ENCODE data around the gene TTLL12. TPM values are rescaled to one million over a fixed set of nuclear protein-coding genes. Genes with fewer than 3 reads are reported as not detected.
A peak's percentile ranks its signal among the peaks of the same experiment; 100 is the strongest.
"Not testable (repeated sequence)": the region's sequence is repeated elsewhere in the genome, so short reads cannot be mapped to it uniquely, and the experiment has no call there.

TTLL12 gene
- total RNA-seq, 1 donor from 2014 or later, result 118 TPM

DNA sequence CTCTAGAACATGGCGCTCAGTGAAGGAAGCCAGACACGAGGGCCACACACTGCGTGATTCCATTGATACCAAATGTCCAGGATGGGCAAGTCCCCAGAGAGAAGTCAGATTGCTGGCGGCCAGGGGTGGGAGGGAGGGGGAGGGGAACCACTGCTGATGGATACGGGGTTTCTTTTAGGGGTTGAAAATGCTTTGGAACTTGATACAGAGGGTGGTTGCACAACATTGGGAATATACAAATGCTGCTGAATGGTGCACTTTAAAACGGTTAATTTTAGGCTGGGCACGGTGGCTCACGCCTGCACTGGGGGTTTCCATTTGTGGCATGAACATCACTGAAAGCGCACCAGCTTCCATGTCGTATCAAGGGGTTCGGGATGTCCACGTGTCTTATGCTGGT is 30.5 kb downstream of the TTLL12 start:
- no peaks in the 10 kb centered on the region for H3K27me3 Mint-ChIP-seq
- no peak overlapping the region for H3K4me3 Mint-ChIP-seq
- H3K36me3 Mint-ChIP-seq (ENCODE audit: low read depth), result peaks cover 2% of the 10 kb centered on the region
- H3K27ac Mint-ChIP-seq, result no peak overlapping the region
- peaks cover 9% of the 10 kb centered on the region for H3K4me1 Mint-ChIP-seq
- no peaks in the 10 kb centered on the region for H3K9me3 Mint-ChIP-seq
- intact Hi-C loops (cut with micrococcal nuclease), result no loop called here
- no peak for DNase-seq

DNA sequence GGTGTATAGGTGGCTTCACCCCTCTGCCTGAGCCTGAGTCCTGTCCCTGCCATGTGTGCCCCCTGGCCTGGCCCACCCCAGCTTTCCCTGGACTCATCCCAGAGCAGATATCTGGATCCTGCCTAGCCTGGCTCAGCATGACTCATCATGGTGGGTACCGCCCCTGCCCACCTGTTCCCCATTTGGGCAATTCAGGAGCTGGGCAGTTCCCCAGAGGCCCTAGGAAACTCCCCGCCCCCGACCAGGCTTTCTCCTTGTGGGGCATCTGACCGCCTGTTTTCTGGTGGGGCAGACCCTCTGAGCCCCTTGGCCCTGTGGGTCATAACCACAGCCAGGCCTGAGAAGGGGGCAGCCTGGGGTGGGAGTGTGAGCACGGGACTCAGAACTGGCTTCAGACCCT is 31.1 kb downstream of the TTLL12 start:
- H3K27me3 Mint-ChIP-seq, result no peaks in the 10 kb centered on the region
- H3K4me3 Mint-ChIP-seq, result no peak overlapping the region
- peaks cover 12% of the 10 kb centered on the region for H3K4me1 Mint-ChIP-seq
- H3K36me3 Mint-ChIP-seq (ENCODE audit: low read depth), result peaks cover 4% of the 10 kb centered on the region
- intact Hi-C loops (cut with micrococcal nuclease), result no loop called here
- H3K9me3 Mint-ChIP-seq, result no peaks in the 10 kb centered on the region
- DNase-seq, result no peak
- H3K27ac Mint-ChIP-seq, result no peak overlapping the region

DNA sequence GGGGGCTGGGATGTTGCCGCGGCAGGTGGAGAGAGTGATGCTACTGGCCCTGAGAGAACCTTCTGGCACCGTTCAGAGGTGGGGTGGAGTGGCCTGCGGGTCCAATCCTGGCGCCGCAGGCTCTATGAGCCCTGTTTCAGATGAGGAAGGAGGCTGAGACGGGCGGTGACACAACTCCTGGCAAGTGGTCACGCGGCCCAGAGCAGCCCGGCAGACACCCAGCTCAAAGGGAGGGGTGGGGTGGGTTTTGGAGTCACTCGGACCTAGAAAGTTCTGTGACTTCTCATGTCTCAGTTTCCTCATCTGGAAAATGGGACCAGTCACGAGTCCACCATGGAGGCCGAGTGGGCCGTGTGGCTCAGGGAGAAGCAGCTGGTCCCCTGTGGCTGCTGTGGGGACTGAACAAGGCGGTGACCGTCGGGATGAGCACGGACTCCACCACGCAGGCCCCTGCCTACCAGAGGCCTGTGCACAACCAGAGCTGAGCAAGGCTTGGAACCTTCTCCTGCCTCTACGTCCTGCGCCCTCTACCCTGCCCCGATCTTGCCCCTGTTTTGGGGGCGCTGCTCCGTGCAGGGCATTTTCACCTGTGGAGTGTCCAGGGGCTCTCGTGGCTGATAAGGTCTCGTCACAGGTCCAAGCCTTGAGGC is 31.9 kb downstream of the TTLL12 start:
- no peaks in the 10 kb centered on the region for H3K27me3 Mint-ChIP-seq
- intact Hi-C loops (cut with micrococcal nuclease), result no loop called here
- peaks cover 4% of the 10 kb centered on the region for H3K36me3 Mint-ChIP-seq (ENCODE audit: low read depth)
- H3K4me3 Mint-ChIP-seq, result no peak overlapping the region
- H3K9me3 Mint-ChIP-seq, result no peaks in the 10 kb centered on the region
- no peak for DNase-seq
- peaks cover 13% of the 10 kb centered on the region for H3K4me1 Mint-ChIP-seq
- no peak overlapping the region for H3K27ac Mint-ChIP-seq

DNA sequence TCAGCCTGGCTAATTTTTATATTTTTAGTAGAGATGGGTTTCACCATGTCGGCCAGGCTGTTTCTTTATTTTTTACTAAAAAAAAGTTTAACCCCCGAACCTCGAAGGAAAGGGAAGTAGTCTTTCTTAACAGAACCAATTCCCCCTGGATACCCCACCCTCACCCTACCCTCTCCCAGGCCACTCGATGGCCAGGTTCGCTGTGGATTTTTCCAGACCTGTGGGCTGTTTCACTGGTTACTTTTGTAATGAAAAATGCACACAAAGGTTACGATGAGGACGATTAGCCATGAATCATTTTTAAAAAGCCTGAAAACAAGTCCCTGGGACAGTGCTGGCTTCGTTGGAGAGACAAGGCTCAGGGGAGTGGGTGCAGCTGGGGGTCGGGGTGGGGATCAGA is 33.0 kb downstream of the TTLL12 start:
- Mint-ChIP-seq H3K27ac (no peak overlapping the region), H3K36me3 (ENCODE audit: low read depth) (peaks cover 4% of the 10 kb centered on the region), H3K4me3 (no peak overlapping the region), H3K4me1 (peaks cover 14% of the 10 kb centered on the region), H3K27me3 (no peaks in the 10 kb centered on the region), H3K9me3 (no peaks in the 10 kb centered on the region)
- no peak for DNase-seq
- intact Hi-C loops (cut with micrococcal nuclease), result no loop called here

DNA sequence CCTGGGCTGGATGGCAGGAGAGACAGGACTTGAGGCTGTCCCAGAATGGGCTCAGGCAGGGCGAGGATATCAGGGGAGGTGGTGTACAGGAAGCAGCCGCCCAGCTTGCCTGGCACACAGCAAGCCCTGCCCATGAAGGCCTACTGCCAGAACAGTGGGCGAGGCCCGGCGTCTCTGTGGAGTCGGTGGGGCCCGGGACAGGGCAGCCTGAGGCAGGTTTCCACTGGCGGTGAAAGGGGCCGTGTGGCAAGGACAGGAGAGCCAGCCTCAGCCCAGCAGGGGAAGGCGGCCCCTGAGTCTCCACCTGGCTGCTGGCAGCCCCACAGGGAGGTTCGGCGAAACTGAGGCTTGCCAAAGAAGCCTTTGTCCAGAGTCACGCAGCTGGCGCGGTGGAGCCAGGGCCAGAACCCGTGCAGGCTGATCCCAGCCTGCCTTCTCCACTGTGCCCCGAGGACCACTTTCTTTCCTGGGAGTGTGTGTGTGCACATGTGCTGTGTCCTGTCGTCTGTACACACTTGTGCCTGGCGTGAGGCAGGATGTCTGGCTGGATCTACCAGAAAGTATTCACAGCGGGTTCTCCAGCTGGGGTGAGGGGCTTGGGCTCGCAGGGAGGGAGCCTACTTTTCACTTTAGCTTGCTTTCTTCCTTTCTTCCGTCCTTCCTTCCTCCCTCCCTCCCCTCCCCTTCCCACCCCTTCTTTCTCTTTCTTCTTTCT is 34.4 kb downstream of the TTLL12 start:
- Mint-ChIP-seq H3K27ac (peak overlapping the region; percentile 78), H3K36me3 (ENCODE audit: low read depth) (peaks cover 4% of the 10 kb centered on the region), H3K4me1 (peaks cover 26% of the 10 kb centered on the region), H3K27me3 (no peaks in the 10 kb centered on the region), H3K4me3 (peak overlapping the region; percentile 97), H3K9me3 (no peaks in the 10 kb centered on the region)
- intact Hi-C loops (cut with micrococcal nuclease), result loop anchor here (1.0 kb wide), 1 partner anchor 9 kb away; the partner anchor contains the start of gene MCAT
- peak; percentile 87 for DNase-seq

DNA sequence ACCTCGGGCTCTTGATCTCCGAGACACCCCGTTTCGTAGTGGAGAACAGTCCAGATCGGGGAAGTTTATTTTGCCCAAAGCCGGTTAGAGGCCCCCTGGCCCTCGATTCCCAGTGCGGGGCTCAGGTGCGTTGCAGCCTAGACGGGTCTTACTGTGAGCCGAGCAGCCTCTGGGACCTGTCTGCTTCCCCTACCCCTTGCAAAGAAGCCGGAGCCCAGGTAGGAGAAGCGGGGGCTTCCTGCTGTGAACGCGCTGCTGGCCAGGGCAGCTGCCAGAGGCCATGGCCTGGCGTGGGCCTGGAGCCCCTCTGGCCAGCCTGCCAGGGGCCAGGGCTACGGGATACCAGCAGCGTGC is 35.0 kb downstream of the TTLL12 start:
- peaks cover 4% of the 10 kb centered on the region for H3K36me3 Mint-ChIP-seq (ENCODE audit: low read depth)
- H3K4me3 Mint-ChIP-seq, result peak overlapping the region; percentile 97
- H3K4me1 Mint-ChIP-seq, result peaks cover 30% of the 10 kb centered on the region
- intact Hi-C loops (cut with micrococcal nuclease), result loop anchor here (1.0 kb wide), 1 partner anchor 9 kb away; the partner anchor contains the start of gene MCAT
- peak overlapping the region; percentile 78 for H3K27ac Mint-ChIP-seq
- DNase-seq, result no peak
- no peaks in the 10 kb centered on the region for H3K9me3 Mint-ChIP-seq
- H3K27me3 Mint-ChIP-seq, result no peaks in the 10 kb centered on the region

DNA sequence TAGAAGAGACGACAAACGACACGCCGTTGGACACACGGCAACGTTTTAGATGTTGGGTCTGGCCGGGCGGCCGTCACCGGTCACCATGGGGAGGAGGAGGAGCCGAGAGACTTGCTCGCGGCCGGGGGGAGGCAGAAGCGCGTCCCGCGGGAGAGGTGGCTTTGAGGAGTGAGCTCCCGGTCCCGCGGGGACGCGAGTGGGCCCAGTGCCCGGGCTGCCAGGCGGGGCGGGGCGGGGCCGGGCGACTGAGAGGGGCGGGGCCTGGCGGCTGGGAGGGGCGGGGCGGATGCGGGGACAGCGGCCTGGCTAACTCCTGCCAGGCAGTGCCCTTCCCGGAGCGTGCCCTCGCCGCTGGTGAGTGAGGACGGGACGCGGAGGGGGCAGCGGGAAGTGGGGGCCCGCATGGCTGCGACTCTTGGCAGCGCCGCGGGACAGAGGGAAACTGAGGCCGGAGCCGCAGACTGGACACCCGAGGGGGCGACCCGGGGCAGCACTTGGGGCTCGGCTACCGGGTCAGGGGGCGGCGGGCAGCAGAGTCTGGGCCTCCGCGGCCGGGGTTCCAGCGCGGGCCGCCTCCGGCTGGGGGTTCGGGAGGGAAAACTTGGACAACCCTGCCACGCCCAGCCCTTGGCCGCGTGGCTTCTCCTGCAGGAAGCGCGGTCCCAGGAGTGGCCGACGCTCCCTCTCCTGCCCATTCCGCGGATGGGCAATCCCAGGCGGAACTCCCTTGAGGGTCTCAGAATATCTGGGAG is 35.5 kb downstream of the TTLL12 start, which contains the start of gene TSPO:
Gene TSPO, plus strand, starts transcription at position 309 of the 752 bp plus-strand sequence. CDS start 7,680 bp downstream, outside the sequence.
- peak; percentile 88 for DNase-seq
- intact Hi-C loops (cut with micrococcal nuclease), result loop anchor here (1.0 to 2.0 kb wide), 2 partner anchors 8 to 35 kb away; partner anchors contain the start of genes MCAT and TTLL12
- Mint-ChIP-seq H3K4me3 (peak within 1 kb of the TSS; percentile 97), H3K36me3 (ENCODE audit: low read depth) (peaks cover 4% of the 10 kb centered on the region), H3K4me1 (peaks cover 30% of the 10 kb centered on the region), H3K27ac (peak within 1 kb of the TSS; percentile 90), H3K9me3 (no peaks in the 10 kb centered on the region), H3K27me3 (no peaks in the 10 kb centered on the region)

DNA sequence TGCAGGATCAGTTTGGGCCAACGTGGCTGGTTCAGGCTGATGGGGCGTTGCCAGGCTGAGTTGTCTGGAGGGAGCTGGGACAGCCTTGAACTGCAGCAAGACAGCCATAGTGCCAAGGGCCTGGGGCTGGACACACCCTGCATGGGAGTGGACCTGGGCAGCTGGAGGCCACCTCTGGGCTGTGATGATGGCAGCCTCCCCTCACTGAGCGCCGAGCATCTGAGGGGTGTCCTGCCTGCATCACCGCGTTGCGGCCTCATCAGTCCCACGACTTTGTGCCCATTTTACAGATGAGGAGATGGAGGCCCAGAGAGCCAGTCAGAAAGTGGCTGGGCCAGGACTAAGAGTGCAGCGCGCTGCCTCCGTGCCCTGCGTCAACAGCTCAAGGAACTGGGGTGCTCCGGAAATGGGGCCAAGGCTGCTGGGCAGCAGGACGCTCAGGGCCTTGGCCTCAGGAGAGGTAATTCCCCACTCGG is 36.2 kb downstream of the TTLL12 start:
- Mint-ChIP-seq H3K36me3 (ENCODE audit: low read depth) (peaks cover 4% of the 10 kb centered on the region), H3K27ac (peak overlapping the region; percentile 90), H3K4me3 (peak overlapping the region; percentile 97), H3K4me1 (peaks cover 28% of the 10 kb centered on the region), H3K27me3 (no peaks in the 10 kb centered on the region), H3K9me3 (no peaks in the 10 kb centered on the region)
- no peak for DNase-seq
- intact Hi-C loops (cut with micrococcal nuclease), result loop anchor here (2.0 kb wide), 1 partner anchor 36 kb away; the partner anchor contains the start of gene TTLL12

DNA sequence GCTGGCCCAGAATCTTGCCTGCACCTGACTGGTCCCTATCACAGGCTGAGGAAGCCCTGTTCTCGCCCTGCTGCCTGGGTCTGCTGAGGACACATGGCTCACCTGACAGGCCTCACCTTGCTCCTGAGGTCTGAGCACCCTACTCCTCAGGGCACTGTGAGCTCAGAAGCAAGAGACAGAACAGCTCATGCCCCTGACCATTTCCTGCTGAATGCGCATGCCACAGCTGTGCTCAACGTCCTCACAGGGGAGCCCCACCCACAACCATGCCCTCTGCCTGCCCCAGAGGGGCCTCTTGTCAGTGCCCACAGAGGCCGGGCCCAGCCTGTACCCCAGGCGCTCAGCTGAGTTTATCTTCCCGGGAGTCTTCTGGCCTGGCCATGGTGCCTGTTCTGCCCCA is 38.4 kb downstream of the TTLL12 start:
- peaks cover 29% of the 10 kb centered on the region for H3K4me1 Mint-ChIP-seq
- no peaks in the 10 kb centered on the region for H3K27me3 Mint-ChIP-seq
- H3K9me3 Mint-ChIP-seq, result no peaks in the 10 kb centered on the region
- peak; percentile 67 for DNase-seq
- H3K36me3 Mint-ChIP-seq (ENCODE audit: low read depth), result peaks cover 4% of the 10 kb centered on the region
- peak overlapping the region; percentile 58 for H3K4me3 Mint-ChIP-seq
- intact Hi-C loops (cut with micrococcal nuclease), result no loop called here
- H3K27ac Mint-ChIP-seq, result peak overlapping the region; percentile 56

DNA sequence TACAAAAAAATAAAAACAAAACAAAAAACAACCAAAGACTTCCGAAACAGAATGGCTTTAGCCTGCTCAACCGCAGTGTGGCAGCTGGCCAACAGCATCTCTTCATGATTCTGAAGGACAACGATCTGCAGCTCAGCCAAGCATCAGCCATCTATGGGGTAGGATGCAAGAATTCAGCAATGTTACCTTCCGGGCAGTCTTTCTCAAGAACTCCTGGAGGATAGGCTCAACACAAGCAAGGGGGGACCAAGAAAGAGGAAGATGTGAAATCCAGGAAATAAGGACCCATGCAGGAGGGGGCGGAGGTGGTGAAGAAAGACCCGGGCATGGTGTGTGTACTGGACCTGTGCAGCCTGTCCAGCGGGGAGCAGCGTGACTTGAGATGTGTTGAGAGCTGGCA is 39.1 kb downstream of the TTLL12 start:
- intact Hi-C loops (cut with micrococcal nuclease), result no loop called here
- Mint-ChIP-seq H3K4me3 (peak overlapping the region; percentile 72), H3K27ac (peak overlapping the region; percentile 61), H3K36me3 (ENCODE audit: low read depth) (peaks cover 3% of the 10 kb centered on the region), H3K4me1 (peaks cover 29% of the 10 kb centered on the region), H3K27me3 (no peaks in the 10 kb centered on the region), H3K9me3 (no peaks in the 10 kb centered on the region)
- no peak for DNase-seq

DNA sequence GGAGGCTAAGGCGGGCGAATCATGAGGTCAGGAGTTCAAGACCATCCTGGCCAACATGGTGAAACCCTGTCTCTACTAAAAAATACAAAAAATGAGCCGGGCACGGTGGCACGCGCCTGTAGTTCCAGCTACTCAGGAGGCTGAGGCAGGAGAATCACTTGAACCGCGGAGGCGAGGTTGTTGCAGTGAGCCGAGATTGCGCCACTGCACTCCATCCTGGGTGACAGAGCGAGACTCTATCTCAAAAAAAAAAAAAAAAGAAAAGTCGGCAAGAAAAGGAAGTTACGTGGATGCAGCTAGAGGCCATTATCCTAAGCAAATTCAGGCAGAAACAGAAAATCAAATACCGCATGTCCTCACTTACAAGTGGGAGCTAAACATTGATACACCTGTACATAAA is 40.6 kb downstream of the TTLL12 start:
- H3K27me3 Mint-ChIP-seq; H3K4me3 Mint-ChIP-seq; H3K36me3 Mint-ChIP-seq (ENCODE audit: low read depth); intact Hi-C loops (cut with micrococcal nuclease); H3K27ac Mint-ChIP-seq; DNase-seq; H3K9me3 Mint-ChIP-seq: not testable (repeated sequence)
- peaks cover 33% of the 10 kb centered on the region for H3K4me1 Mint-ChIP-seq

DNA sequence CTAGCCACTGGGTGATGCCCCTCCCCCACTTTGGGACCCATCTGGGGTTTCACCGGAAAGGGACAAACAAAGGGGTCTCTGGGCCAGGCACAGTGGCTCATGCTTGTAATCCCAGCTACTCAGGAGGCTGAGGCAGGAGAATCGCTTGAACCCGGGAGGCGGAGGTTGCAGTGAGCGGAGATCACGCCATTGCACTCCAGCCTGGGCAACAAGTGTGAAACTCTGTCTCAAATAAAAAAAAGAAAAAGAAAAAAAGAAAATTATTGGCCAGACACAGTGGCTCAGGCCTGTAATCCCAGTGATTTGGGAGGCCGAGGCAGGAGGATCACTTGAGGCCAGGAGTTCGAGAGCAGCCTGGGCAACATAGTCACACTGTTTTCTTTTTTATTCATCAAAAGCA is 41.6 kb downstream of the TTLL12 start:
- H3K36me3 Mint-ChIP-seq (ENCODE audit: low read depth); intact Hi-C loops (cut with micrococcal nuclease); H3K27me3 Mint-ChIP-seq; H3K27ac Mint-ChIP-seq; H3K4me3 Mint-ChIP-seq; DNase-seq; H3K9me3 Mint-ChIP-seq: not testable (repeated sequence)
- peaks cover 31% of the 10 kb centered on the region for H3K4me1 Mint-ChIP-seq

DNA sequence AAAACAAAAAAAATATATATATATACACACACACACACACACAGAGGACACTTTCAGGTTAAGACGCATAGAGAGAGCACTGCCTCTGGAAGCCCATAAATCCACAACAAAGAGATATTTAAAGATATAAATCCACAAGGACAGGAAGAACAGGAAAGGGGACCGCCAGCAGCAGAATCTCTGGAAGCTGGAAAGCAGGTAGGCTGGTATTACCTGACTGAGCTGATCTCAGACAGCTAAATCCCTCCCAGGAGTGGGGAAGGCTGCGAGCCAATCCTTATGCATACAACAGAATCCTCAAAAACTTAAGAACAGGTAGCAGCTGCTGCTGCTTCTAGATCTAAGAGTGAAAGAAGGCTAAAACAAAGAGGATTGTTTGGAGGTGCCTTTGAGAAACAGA is 42.0 kb downstream of the TTLL12 start:
- peaks cover 12% of the 10 kb centered on the region for H3K36me3 Mint-ChIP-seq (ENCODE audit: low read depth)
- intact Hi-C loops (cut with micrococcal nuclease), result loop anchor here (5.0 kb wide), 1 partner anchor 533 kb away; the partner anchor contains the start of gene POLDIP3

More for the DNA sequence above, 42.0 kb downstream of the TTLL12 start:
- Mint-ChIP-seq H3K9me3 (no peaks in the 10 kb centered on the region), H3K27me3 (no peaks in the 10 kb centered on the region), H3K27ac (no peak overlapping the region), H3K4me3 (no peak overlapping the region), H3K4me1 (peaks cover 31% of the 10 kb centered on the region)
- DNase-seq, result no peak

Data from activated CD4-positive, alpha-beta T cell treated with anti-CD3 and anti-CD28 coated beads, Interleukin-2, amount 10 ng/mL, durations not matched to agents 24 days and 14 days (primary cell).